HAP-1 (cell line): Measurements from ENCODE around the gene ZNF750.

Experiments
- DNase-seq, 2 experiments: peaks; one replicate each; pipeline ENCODE4 v3.0.0-alpha.2; 2016 to 2020; ENCODE audit warnings: low spot score in 2 of 2
- H3K27me3 ChIP-seq: fragments of 250-450 bp; sonication (Bioruptor Pico); 2 replicates; pipeline ENCODE4 v1.5.1; 2020; ENCODE audit warnings: low read depth, mild to moderate bottlenecking, moderate library complexity
- H3K36me3 ChIP-seq: fragments of 250-450 bp; sonication (Bioruptor Pico); replicated peaks from 2 replicates; pipeline ENCODE4 v1.5.1; 2020; ENCODE audit warnings: mild to moderate bottlenecking
- H3K4me1 ChIP-seq: fragments of 250-450 bp; sonication (Bioruptor Pico); 2 replicates; pipeline ENCODE4 v1.5.1; 2020; ENCODE audit warnings: mild to moderate bottlenecking
- H3K4me3 ChIP-seq: fragments of 250-450 bp; sonication (Bioruptor Pico); 2 replicates; pipeline ENCODE4 v1.5.1; 2020; ENCODE audit warnings: mild to moderate bottlenecking, moderate library complexity
- H3K9me3 ChIP-seq: fragments of 250-450 bp; sonication (Bioruptor Pico); 2 replicates; pipeline ENCODE4 v1.5.1; 2020; ENCODE audit warnings: mild to moderate bottlenecking, moderate library complexity
- in situ Hi-C: fragments of 300-500 bp; cut with MboI; formaldehyde crosslinking; loops from 3 replicates; pipeline ENCODE4 v1.14.3; 2020; ENCODE audit warnings: low sequenced_read_pairs, inconsistent platforms, mixed read lengths

ZNF750 gene

GRCh38 chr17:82868715-82869131 is 28.9 kb upstream of the ZNF750 start:
- Histone ChIP-seq H3K9me3 (no peaks in the 10 kb centered on the region), H3K27me3 (no peaks in the 10 kb centered on the region)

GRCh38 chr17:82867763-82868325 is 28.0 kb upstream of the ZNF750 start:
- H3K9me3 ChIP-seq = no peaks in the 10 kb centered on the region
- no peaks in the 10 kb centered on the region; the same call in 1 of the 2 replicates for H3K4me1 ChIP-seq
- H3K4me3 ChIP-seq = no peak overlapping the region
- in situ Hi-C loops = no loop called here
- DNase-seq = no peak
- peaks cover 61% of the 10 kb centered on the region for H3K36me3 ChIP-seq
- no peaks in the 10 kb centered on the region for H3K27me3 ChIP-seq

More at GRCh38 chr17:82868715-82869131, 28.9 kb upstream of the ZNF750 start:
- no peaks in the 10 kb centered on the region; the same call in 1 of the 2 replicates for H3K4me1 ChIP-seq
- peaks cover 57% of the 10 kb centered on the region for H3K36me3 ChIP-seq
- H3K4me3 ChIP-seq = no peak overlapping the region
- no peak for DNase-seq
- in situ Hi-C loops = no loop called here

- Histone ChIP-seq H3K27me3 (no peaks in the 10 kb centered on the region), H3K36me3 (peaks cover 53% of the 10 kb centered on the region), H3K4me1 (no peaks in the 10 kb centered on the region; the same call in 1 of the 2 replicates), H3K9me3 (no peaks in the 10 kb centered on the region), H3K4me3 (no peak overlapping the region)
- DNase-seq = no peak
- in situ Hi-C loops = no loop called here
Measured at GRCh38 chr17:82866590-82867191, 26.9 kb upstream of the ZNF750 start.

- Histone ChIP-seq H3K27me3 (no peaks in the 10 kb centered on the region), H3K4me3 (no peak overlapping the region), H3K4me1 (no peaks in the 10 kb centered on the region; the same call in 1 of the 2 replicates), H3K9me3 (no peaks in the 10 kb centered on the region), H3K36me3 (peaks cover 44% of the 10 kb centered on the region)
- in situ Hi-C loops = no loop called here
- no peak for DNase-seq
Measured at GRCh38 chr17:82865774-82866395, 26.1 kb upstream of the ZNF750 start.

GRCh38 chr17:82865274-82865673 is 25.5 kb upstream of the ZNF750 start:
- H3K36me3 ChIP-seq = peaks cover 42% of the 10 kb centered on the region
- H3K4me3 ChIP-seq = no peak overlapping the region
- no peak for DNase-seq
- in situ Hi-C loops = no loop called here
- no peaks in the 10 kb centered on the region for H3K9me3 ChIP-seq
- H3K4me1 ChIP-seq = no peaks in the 10 kb centered on the region; the same call in 1 of the 2 replicates
- no peaks in the 10 kb centered on the region for H3K27me3 ChIP-seq

- in situ Hi-C loops = no loop called here
- Histone ChIP-seq H3K4me1 (no peaks in the 10 kb centered on the region; the same call in 1 of the 2 replicates), H3K36me3 (peaks cover 37% of the 10 kb centered on the region), H3K27me3 (no peaks in the 10 kb centered on the region), H3K9me3 (no peaks in the 10 kb centered on the region), H3K4me3 (no peak overlapping the region)
- DNase-seq = no peak
Measured at GRCh38 chr17:82864713-82865248, 25.0 kb upstream of the ZNF750 start.

GRCh38 chr17:82863941-82864712 is 24.3 kb upstream of the ZNF750 start:
- in situ Hi-C loops = no loop called here
- DNase-seq = no peak
- Histone ChIP-seq H3K4me3 (no peak overlapping the region), H3K36me3 (peaks cover 31% of the 10 kb centered on the region), H3K27me3 (no peaks in the 10 kb centered on the region), H3K9me3 (no peaks in the 10 kb centered on the region), H3K4me1 (no peaks in the 10 kb centered on the region; the same call in 1 of the 2 replicates)

GRCh38 chr17:82863383-82863940 is 23.6 kb upstream of the ZNF750 start:
- in situ Hi-C loops = no loop called here
- Histone ChIP-seq H3K36me3 (peaks cover 28% of the 10 kb centered on the region), H3K4me1 (no peaks in the 10 kb centered on the region; the same call in 1 of the 2 replicates), H3K27me3 (no peaks in the 10 kb centered on the region), H3K9me3 (no peaks in the 10 kb centered on the region), H3K4me3 (no peak overlapping the region)
- DNase-seq = no peak

GRCh38 chr17:82862737-82863382 is 23.0 kb upstream of the ZNF750 start:
- Histone ChIP-seq H3K4me3 (no peak overlapping the region), H3K27me3 (no peaks in the 10 kb centered on the region), H3K4me1 (no peaks in the 10 kb centered on the region), H3K9me3 (no peaks in the 10 kb centered on the region), H3K36me3 (peaks cover 32% of the 10 kb centered on the region)
- in situ Hi-C loops = no loop called here
- DNase-seq = no peak

GRCh38 chr17:82862191-82862590 is 22.4 kb upstream of the ZNF750 start:
- no peak for DNase-seq
- in situ Hi-C loops = no loop called here
- no peaks in the 10 kb centered on the region for H3K27me3 ChIP-seq

GRCh38 chr17:82861393-82861775 is 21.6 kb upstream of the ZNF750 start:
- DNase-seq = no peak
- in situ Hi-C loops = no loop called here
- Histone ChIP-seq H3K36me3 (peaks cover 29% of the 10 kb centered on the region), H3K9me3 (no peaks in the 10 kb centered on the region), H3K27me3 (no peaks in the 10 kb centered on the region), H3K4me3 (no peak overlapping the region), H3K4me1 (no peaks in the 10 kb centered on the region)

More at GRCh38 chr17:82862191-82862590, 22.4 kb upstream of the ZNF750 start:
- H3K4me3 ChIP-seq = no peak overlapping the region
- H3K9me3 ChIP-seq = no peaks in the 10 kb centered on the region
- peaks cover 32% of the 10 kb centered on the region for H3K36me3 ChIP-seq
- no peaks in the 10 kb centered on the region for H3K4me1 ChIP-seq

- DNase-seq = no peak
- H3K27me3 ChIP-seq = no peaks in the 10 kb centered on the region
- no peaks in the 10 kb centered on the region for H3K4me1 ChIP-seq
- no peak overlapping the region for H3K4me3 ChIP-seq
- H3K9me3 ChIP-seq = no peaks in the 10 kb centered on the region
- in situ Hi-C loops = no loop called here
- H3K36me3 ChIP-seq = peaks cover 28% of the 10 kb centered on the region
Measured at GRCh38 chr17:82860606-82861392, 21.0 kb upstream of the ZNF750 start.
